ENCODE data around the gene EEFSEC.

EEFSEC gene

GRCh38 chr3:128275316-128276145 lies 122.2 kb downstream of the EEFSEC start:
- Histone ChIP-seq H3K4me3 (no peak overlapping the region), H3K27ac (no peak overlapping the region), H3K27me3 (no peaks in the 10 kb centered on the region), H3K9me3 (no peaks in the 10 kb centered on the region), H3K9ac (no peak overlapping the region), H4K20me1 (peaks cover 8% of the 10 kb centered on the region; the same call in 1 of the 2 replicates), H3K36me3 (peaks cover 14% of the 10 kb centered on the region), H3K4me1 (no peaks in the 10 kb centered on the region), H3K4me2 (no peak overlapping the region)
- no peak for TF ChIP-seq Cebpa-rat (IDR thresholded peaks at IDR 0.05)

GRCh38 chr3:128276146-128276435 lies 122.8 kb downstream of the EEFSEC start:
- Histone ChIP-seq H3K36me3 (peaks cover 14% of the 10 kb centered on the region), H3K4me3 (no peak overlapping the region), H3K9ac (no peak overlapping the region), H3K27me3 (no peaks in the 10 kb centered on the region), H3K9me3 (no peaks in the 10 kb centered on the region), H3K27ac (no peak overlapping the region), H3K4me2 (no peak overlapping the region), H3K4me1 (no peaks in the 10 kb centered on the region), H4K20me1 (peaks cover 8% of the 10 kb centered on the region; the same call in 1 of the 2 replicates)
- TF ChIP-seq Cebpa-rat (IDR thresholded peaks at IDR 0.05) = no peak

GRCh38 chr3:128276577-128277183 lies 123.4 kb downstream of the EEFSEC start:
- Histone ChIP-seq H3K4me2 (no peak overlapping the region), H3K36me3 (peaks cover 14% of the 10 kb centered on the region), H3K27ac (no peak overlapping the region), H3K9me3 (no peaks in the 10 kb centered on the region), H3K27me3 (no peaks in the 10 kb centered on the region), H3K4me3 (no peak overlapping the region), H3K4me1 (no peaks in the 10 kb centered on the region), H4K20me1 (peaks cover 8% of the 10 kb centered on the region; the same call in 1 of the 2 replicates), H3K9ac (no peak overlapping the region)
- no peak for TF ChIP-seq Cebpa-rat (IDR thresholded peaks at IDR 0.05)

GRCh38 chr3:128277378-128278069 lies 124.2 kb downstream of the EEFSEC start:
- Histone ChIP-seq H3K4me1 (no peaks in the 10 kb centered on the region), H3K27ac (no peak overlapping the region), H4K20me1 (peaks cover 8% of the 10 kb centered on the region; the same call in 1 of the 2 replicates), H3K9me3 (no peaks in the 10 kb centered on the region), H3K27me3 (no peaks in the 10 kb centered on the region), H3K9ac (no peak overlapping the region), H3K4me2 (no peak overlapping the region), H3K36me3 (peaks cover 15% of the 10 kb centered on the region; the same call in 1 of the 2 replicates), H3K4me3 (no peak overlapping the region)
- TF ChIP-seq Cebpa-rat (IDR thresholded peaks at IDR 0.05) = no peak

- Histone ChIP-seq H3K9ac (no peak overlapping the region), H3K4me3 (no peak overlapping the region), H3K27ac (no peak overlapping the region), H3K4me2 (no peak overlapping the region), H3K36me3 (peaks cover 15% of the 10 kb centered on the region; the same call in 1 of the 2 replicates), H3K4me1 (no peaks in the 10 kb centered on the region), H3K9me3 (no peaks in the 10 kb centered on the region), H3K27me3 (no peaks in the 10 kb centered on the region), H4K20me1 (peaks cover 8% of the 10 kb centered on the region; the same call in 1 of the 2 replicates)
- no peak for TF ChIP-seq Cebpa-rat (IDR thresholded peaks at IDR 0.05)
These were observed 124.8 kb downstream of the EEFSEC start for GRCh38 chr3:128278130-128278529.

- Histone ChIP-seq H3K9ac (no peak overlapping the region), H3K36me3 (peaks cover 22% of the 10 kb centered on the region; the same call in 1 of the 2 replicates), H3K4me2 (no peak overlapping the region), H3K4me1 (no peaks in the 10 kb centered on the region), H3K27ac (no peak overlapping the region), H4K20me1 (peaks cover 8% of the 10 kb centered on the region; the same call in 1 of the 2 replicates), H3K27me3 (no peaks in the 10 kb centered on the region), H3K4me3 (no peak overlapping the region), H3K9me3 (no peaks in the 10 kb centered on the region)
- no peak for TF ChIP-seq Cebpa-rat (IDR thresholded peaks at IDR 0.05)
These were observed 125.7 kb downstream of the EEFSEC start for GRCh38 chr3:128278761-128279600.

GRCh38 chr3:128279601-128279880 lies 126.3 kb downstream of the EEFSEC start:
- Histone ChIP-seq H3K4me2 (no peak overlapping the region), H3K4me3 (no peak overlapping the region), H3K27ac (no peak overlapping the region), H3K27me3 (no peaks in the 10 kb centered on the region), H3K36me3 (peaks cover 22% of the 10 kb centered on the region; the same call in 1 of the 2 replicates), H3K4me1 (no peaks in the 10 kb centered on the region), H4K20me1 (peaks cover 8% of the 10 kb centered on the region; the same call in 1 of the 2 replicates), H3K9me3 (no peaks in the 10 kb centered on the region), H3K9ac (no peak overlapping the region)
- no peak for TF ChIP-seq Cebpa-rat (IDR thresholded peaks at IDR 0.05)

- no peak for TF ChIP-seq Cebpa-rat (IDR thresholded peaks at IDR 0.05)
- Histone ChIP-seq H3K9me3 (no peaks in the 10 kb centered on the region), H4K20me1 (peaks cover 14% of the 10 kb centered on the region), H3K4me3 (no peak overlapping the region), H3K9ac (no peak overlapping the region), H3K27me3 (no peaks in the 10 kb centered on the region), H3K27ac (no peak overlapping the region), H3K4me1 (no peaks in the 10 kb centered on the region), H3K36me3 (peaks cover 22% of the 10 kb centered on the region; the same call in 1 of the 2 replicates), H3K4me2 (no peak overlapping the region)
These were observed 127.3 kb downstream of the EEFSEC start for GRCh38 chr3:128280481-128281052.

GRCh38 chr3:128281056-128281455 lies 127.8 kb downstream of the EEFSEC start:
- H3K4me1 ChIP-seq = no peaks in the 10 kb centered on the region
- no peak overlapping the region for H3K9ac ChIP-seq
- H3K4me2 ChIP-seq = no peak overlapping the region
- no peak overlapping the region for H3K4me3 ChIP-seq
- H3K36me3 ChIP-seq = peaks cover 22% of the 10 kb centered on the region; the same call in 1 of the 2 replicates
- H3K27me3 ChIP-seq = no peaks in the 10 kb centered on the region
- H3K27ac ChIP-seq = no peak overlapping the region
- no peaks in the 10 kb centered on the region for H3K9me3 ChIP-seq
- TF ChIP-seq Cebpa-rat (IDR thresholded peaks at IDR 0.05) = no peak
- H4K20me1 ChIP-seq = peaks cover 16% of the 10 kb centered on the region

Data from BLaER1 (cell line).